Gastroesophageal sphincter (tissue), 3 donors: Measurements from ENCODE around the gene KPNB1.

Experiments
- EP300 ChIP-seq: sonication (generic); formaldehyde crosslinking; IDR thresholded peaks from one replicate; pipeline ENCODE4 v1.6.1; 2017; ENCODE audit warnings: antibody characterized with exemption, mild to moderate bottlenecking
- POLR2A ChIP-seq, 2 donors: fragments of 450-650 bp; IDR thresholded peaks; one replicate each; pipeline ENCODE4 v1.6.1; 2017; ENCODE audit warnings: antibody characterized with exemption in 2 of 2, mild to moderate bottlenecking in 2 of 2, moderate library complexity in 1 of 2
- POLR2AphosphoS5 ChIP-seq: sonication (generic); formaldehyde crosslinking; IDR thresholded peaks from one replicate; pipeline ENCODE4 v1.6.1; 2017; ENCODE audit warnings: antibody characterized with exemption
- TF ChIP-seq, protein P1 (sequence below), 4 experiments: fragments of 200-600 bp in 2 of 4; fragments of 450-650 bp in 2 of 4; sonication (generic) in 1 of 4; IDR thresholded peaks; one replicate each; pipeline ENCODE4 v1.5.1; 2017 to 2019; ENCODE audit warnings: antibody characterized with exemption in 4 of 4, mild to moderate bottlenecking in 2 of 4, moderate library complexity in 2 of 4

DNA sequence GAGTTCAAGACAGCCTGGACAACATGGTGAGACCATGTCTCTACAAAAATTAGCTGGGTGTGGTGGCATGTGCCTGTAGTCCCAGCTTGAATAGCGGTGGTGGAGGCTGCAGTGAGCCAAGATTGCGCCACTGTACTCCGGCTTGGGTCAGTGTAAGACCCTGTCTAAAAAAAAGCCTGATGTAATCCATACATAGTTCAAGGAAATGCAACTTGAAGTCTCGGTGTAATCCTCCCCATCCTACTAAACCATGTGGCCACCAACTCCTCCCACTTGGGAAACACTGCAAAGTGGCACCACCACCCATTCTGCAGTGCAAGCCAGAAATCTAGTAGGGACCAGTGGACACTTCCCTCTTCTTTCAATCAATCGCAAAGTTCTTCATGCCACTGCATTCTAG lies 5.4 kb upstream of the KPNB1 start:
- TF ChIP-seq, protein P1, sequence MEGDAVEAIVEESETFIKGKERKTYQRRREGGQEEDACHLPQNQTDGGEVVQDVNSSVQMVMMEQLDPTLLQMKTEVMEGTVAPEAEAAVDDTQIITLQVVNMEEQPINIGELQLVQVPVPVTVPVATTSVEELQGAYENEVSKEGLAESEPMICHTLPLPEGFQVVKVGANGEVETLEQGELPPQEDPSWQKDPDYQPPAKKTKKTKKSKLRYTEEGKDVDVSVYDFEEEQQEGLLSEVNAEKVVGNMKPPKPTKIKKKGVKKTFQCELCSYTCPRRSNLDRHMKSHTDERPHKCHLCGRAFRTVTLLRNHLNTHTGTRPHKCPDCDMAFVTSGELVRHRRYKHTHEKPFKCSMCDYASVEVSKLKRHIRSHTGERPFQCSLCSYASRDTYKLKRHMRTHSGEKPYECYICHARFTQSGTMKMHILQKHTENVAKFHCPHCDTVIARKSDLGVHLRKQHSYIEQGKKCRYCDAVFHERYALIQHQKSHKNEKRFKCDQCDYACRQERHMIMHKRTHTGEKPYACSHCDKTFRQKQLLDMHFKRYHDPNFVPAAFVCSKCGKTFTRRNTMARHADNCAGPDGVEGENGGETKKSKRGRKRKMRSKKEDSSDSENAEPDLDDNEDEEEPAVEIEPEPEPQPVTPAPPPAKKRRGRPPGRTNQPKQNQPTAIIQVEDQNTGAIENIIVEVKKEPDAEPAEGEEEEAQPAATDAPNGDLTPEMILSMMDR (IDR thresholded peaks at IDR 0.05) = no peak
- TF ChIP-seq EP300 (no peak), POLR2AphosphoS5 (no peak), POLR2A (IDR thresholded peaks at IDR 0.05) (no peak)
